Measurements from ENCODE around the gene PPARG. TPM values are rescaled to one million over a fixed set of nuclear protein-coding genes. Genes with fewer than 3 reads are reported as not detected.

Gene PPARG
- total RNA-seq, 1 experiment from 2014 or later = not detected

GRCh38 chr3:12430086-12430485, 141.2 kb downstream of the PPARG start:
- Histone ChIP-seq H2AFZ (ENCODE audit: low read length) (no peak overlapping the region), H3K9me3 (ENCODE audit: low read length) (no peaks in the 10 kb centered on the region), H3K9ac (ENCODE audit: low read length) (no peak overlapping the region), H3K9me2 (replicated peaks; ENCODE audit: insufficient read depth, low read length) (no peaks in the 10 kb centered on the region), H4K20me1 (ENCODE audit: insufficient read depth, low read depth, low read length) (no peaks in the 10 kb centered on the region), H3K36me3 (ENCODE audit: insufficient read depth, low read length) (no peaks in the 10 kb centered on the region), H3K4me1 (ENCODE audit: low read length) (no peaks in the 10 kb centered on the region), H3K27ac (ENCODE audit: low read length) (no peak overlapping the region), H3K4me3 (ENCODE audit: low read length) (no peak overlapping the region), H3K27me3 (ENCODE audit: low read length) (no peaks in the 10 kb centered on the region), H3K4me2 (ENCODE audit: low read depth, low read length, poor library complexity, severe bottlenecking) (no peak overlapping the region), H3K79me2 (ENCODE audit: low read length) (no peaks in the 10 kb centered on the region)
- no peak for DNase-seq

DNA sequence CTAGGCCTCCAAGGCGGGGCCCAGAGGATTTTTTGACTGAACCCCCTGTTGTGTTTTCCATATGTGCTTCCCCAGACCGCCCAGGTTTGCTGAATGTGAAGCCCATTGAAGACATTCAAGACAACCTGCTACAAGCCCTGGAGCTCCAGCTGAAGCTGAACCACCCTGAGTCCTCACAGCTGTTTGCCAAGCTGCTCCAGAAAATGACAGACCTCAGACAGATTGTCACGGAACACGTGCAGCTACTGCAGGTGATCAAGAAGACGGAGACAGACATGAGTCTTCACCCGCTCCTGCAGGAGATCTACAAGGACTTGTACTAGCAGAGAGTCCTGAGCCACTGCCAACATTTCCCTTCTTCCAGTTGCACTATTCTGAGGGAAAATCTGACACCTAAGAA, 145.0 kb downstream of the PPARG start:
- Histone ChIP-seq H4K20me1 (ENCODE audit: insufficient read depth, low read depth, low read length) (no peaks in the 10 kb centered on the region), H3K4me2 (ENCODE audit: low read depth, low read length, poor library complexity, severe bottlenecking) (no peak overlapping the region), H3K4me1 (ENCODE audit: low read length) (no peaks in the 10 kb centered on the region), H3K79me2 (ENCODE audit: low read length) (no peaks in the 10 kb centered on the region), H3K36me3 (ENCODE audit: insufficient read depth, low read length) (no peaks in the 10 kb centered on the region), H3K27me3 (ENCODE audit: low read length) (no peaks in the 10 kb centered on the region), H3K27ac (ENCODE audit: low read length) (no peak overlapping the region), H3K4me3 (ENCODE audit: low read length) (no peak overlapping the region), H3K9ac (ENCODE audit: low read length) (no peak overlapping the region), H3K9me3 (ENCODE audit: low read length) (no peaks in the 10 kb centered on the region), H2AFZ (ENCODE audit: low read length) (no peak overlapping the region), H3K9me2 (replicated peaks; ENCODE audit: insufficient read depth, low read length) (no peaks in the 10 kb centered on the region)
- DNase-seq = no peak

- H3K9me2 ChIP-seq (replicated peaks; ENCODE audit: insufficient read depth, low read length) = no peaks in the 10 kb centered on the region
- no peak for DNase-seq
- H3K4me3 ChIP-seq (ENCODE audit: low read length) = no peak overlapping the region
- no peaks in the 10 kb centered on the region for H3K4me1 ChIP-seq (ENCODE audit: low read length)
- H3K9me3 ChIP-seq (ENCODE audit: low read length) = no peaks in the 10 kb centered on the region
- H3K79me2 ChIP-seq (ENCODE audit: low read length) = no peaks in the 10 kb centered on the region
- H3K36me3 ChIP-seq (ENCODE audit: insufficient read depth, low read length) = no peaks in the 10 kb centered on the region
- no peak overlapping the region for H2AFZ ChIP-seq (ENCODE audit: low read length)
- no peak overlapping the region for H3K27ac ChIP-seq (ENCODE audit: low read length)
- no peak overlapping the region for H3K4me2 ChIP-seq (ENCODE audit: low read depth, low read length, poor library complexity, severe bottlenecking)
- H4K20me1 ChIP-seq (ENCODE audit: insufficient read depth, low read depth, low read length) = no peaks in the 10 kb centered on the region
- H3K27me3 ChIP-seq (ENCODE audit: low read length) = no peaks in the 10 kb centered on the region
- no peak overlapping the region for H3K9ac ChIP-seq (ENCODE audit: low read length)
Measured at GRCh38 chr3:12436514-12437220, 147.8 kb downstream of the PPARG start.

DNA sequence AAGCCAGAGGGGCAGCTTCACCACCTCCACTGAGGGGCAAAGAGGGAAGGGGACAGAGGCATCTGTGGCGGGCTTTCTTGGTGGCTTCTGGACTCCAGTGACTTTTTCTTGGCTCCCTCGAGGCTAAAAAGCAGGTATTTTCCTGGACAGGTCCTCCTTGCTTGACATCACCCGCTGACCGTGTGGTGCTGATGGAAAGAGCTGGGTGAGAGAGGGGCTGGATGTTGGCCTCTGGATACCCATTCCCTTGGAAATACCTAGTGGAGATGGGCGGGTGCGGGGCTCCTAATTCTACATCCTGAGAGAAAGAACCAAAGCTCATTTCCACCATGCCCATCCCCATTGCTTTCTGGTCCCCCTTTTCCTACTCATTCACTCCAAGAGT, 148.3 kb downstream of the PPARG start:
- H3K27ac ChIP-seq (ENCODE audit: low read length) = no peak overlapping the region
- H3K27me3 ChIP-seq (ENCODE audit: low read length) = no peaks in the 10 kb centered on the region
- no peak overlapping the region for H3K9ac ChIP-seq (ENCODE audit: low read length)
- no peaks in the 10 kb centered on the region for H3K9me2 ChIP-seq (replicated peaks; ENCODE audit: insufficient read depth, low read length)
- no peaks in the 10 kb centered on the region for H4K20me1 ChIP-seq (ENCODE audit: insufficient read depth, low read depth, low read length)
- H3K36me3 ChIP-seq (ENCODE audit: insufficient read depth, low read length) = no peaks in the 10 kb centered on the region
- H2AFZ ChIP-seq (ENCODE audit: low read length) = no peak overlapping the region
- no peaks in the 10 kb centered on the region for H3K4me1 ChIP-seq (ENCODE audit: low read length)
- H3K4me3 ChIP-seq (ENCODE audit: low read length) = no peak overlapping the region
- H3K9me3 ChIP-seq (ENCODE audit: low read length) = no peaks in the 10 kb centered on the region
- H3K79me2 ChIP-seq (ENCODE audit: low read length) = no peaks in the 10 kb centered on the region
- no peak for DNase-seq
- no peak overlapping the region for H3K4me2 ChIP-seq (ENCODE audit: low read depth, low read length, poor library complexity, severe bottlenecking)

- Histone ChIP-seq H3K9ac (ENCODE audit: low read length) (no peak overlapping the region), H3K27me3 (ENCODE audit: low read length) (no peaks in the 10 kb centered on the region), H4K20me1 (ENCODE audit: insufficient read depth, low read depth, low read length) (no peaks in the 10 kb centered on the region), H3K4me3 (ENCODE audit: low read length) (no peak overlapping the region), H3K4me1 (ENCODE audit: low read length) (no peaks in the 10 kb centered on the region), H3K27ac (ENCODE audit: low read length) (no peak overlapping the region), H3K79me2 (ENCODE audit: low read length) (no peaks in the 10 kb centered on the region), H3K9me2 (replicated peaks; ENCODE audit: insufficient read depth, low read length) (no peaks in the 10 kb centered on the region), H2AFZ (ENCODE audit: low read length) (no peak overlapping the region), H3K4me2 (ENCODE audit: low read depth, low read length, poor library complexity, severe bottlenecking) (no peak overlapping the region), H3K36me3 (ENCODE audit: insufficient read depth, low read length) (no peaks in the 10 kb centered on the region), H3K9me3 (ENCODE audit: low read length) (no peaks in the 10 kb centered on the region)
- DNase-seq = no peak
Measured at GRCh38 chr3:12437861-12438260, 149.0 kb downstream of the PPARG start.

GRCh38 chr3:12438318-12438717, 149.4 kb downstream of the PPARG start:
- Histone ChIP-seq H2AFZ (ENCODE audit: low read length) (no peak overlapping the region), H3K79me2 (ENCODE audit: low read length) (no peaks in the 10 kb centered on the region), H3K4me3 (ENCODE audit: low read length) (no peak overlapping the region), H3K9me2 (replicated peaks; ENCODE audit: insufficient read depth, low read length) (no peaks in the 10 kb centered on the region), H3K27me3 (ENCODE audit: low read length) (no peaks in the 10 kb centered on the region), H4K20me1 (ENCODE audit: insufficient read depth, low read depth, low read length) (no peaks in the 10 kb centered on the region), H3K27ac (ENCODE audit: low read length) (no peak overlapping the region), H3K36me3 (ENCODE audit: insufficient read depth, low read length) (no peaks in the 10 kb centered on the region), H3K9ac (ENCODE audit: low read length) (no peak overlapping the region), H3K4me1 (ENCODE audit: low read length) (no peaks in the 10 kb centered on the region), H3K9me3 (ENCODE audit: low read length) (no peaks in the 10 kb centered on the region), H3K4me2 (ENCODE audit: low read depth, low read length, poor library complexity, severe bottlenecking) (no peak overlapping the region)
- no peak for DNase-seq

- Histone ChIP-seq H3K4me2 (ENCODE audit: low read depth, low read length, poor library complexity, severe bottlenecking) (no peak overlapping the region), H3K9ac (ENCODE audit: low read length) (no peak overlapping the region), H3K4me1 (ENCODE audit: low read length) (no peaks in the 10 kb centered on the region), H3K9me2 (replicated peaks; ENCODE audit: insufficient read depth, low read length) (no peaks in the 10 kb centered on the region), H3K27me3 (ENCODE audit: low read length) (no peaks in the 10 kb centered on the region), H3K27ac (ENCODE audit: low read length) (no peak overlapping the region), H4K20me1 (ENCODE audit: insufficient read depth, low read depth, low read length) (no peaks in the 10 kb centered on the region), H3K9me3 (ENCODE audit: low read length) (no peaks in the 10 kb centered on the region), H3K79me2 (ENCODE audit: low read length) (no peaks in the 10 kb centered on the region), H2AFZ (ENCODE audit: low read length) (no peak overlapping the region), H3K36me3 (ENCODE audit: insufficient read depth, low read length) (no peaks in the 10 kb centered on the region), H3K4me3 (ENCODE audit: low read length) (no peak overlapping the region)
- no peak for DNase-seq
Measured at GRCh38 chr3:12439161-12439940, 150.5 kb downstream of the PPARG start.

- Histone ChIP-seq H3K79me2 (ENCODE audit: low read length) (no peaks in the 10 kb centered on the region), H3K9me3 (ENCODE audit: low read length) (no peaks in the 10 kb centered on the region), H3K4me2 (ENCODE audit: low read depth, low read length, poor library complexity, severe bottlenecking) (no peak overlapping the region), H3K27ac (ENCODE audit: low read length) (no peak overlapping the region), H3K4me1 (ENCODE audit: low read length) (no peaks in the 10 kb centered on the region), H2AFZ (ENCODE audit: low read length) (no peak overlapping the region), H4K20me1 (ENCODE audit: insufficient read depth, low read depth, low read length) (no peaks in the 10 kb centered on the region), H3K9me2 (replicated peaks; ENCODE audit: insufficient read depth, low read length) (no peaks in the 10 kb centered on the region), H3K27me3 (ENCODE audit: low read length) (no peaks in the 10 kb centered on the region), H3K36me3 (ENCODE audit: insufficient read depth, low read length) (no peaks in the 10 kb centered on the region), H3K9ac (ENCODE audit: low read length) (no peak overlapping the region), H3K4me3 (ENCODE audit: low read length) (no peak overlapping the region)
- no peak for DNase-seq
Measured at GRCh38 chr3:12440927-12441714, 152.3 kb downstream of the PPARG start.
